Measurements from ENCODE around the gene SFI1. TPM values are rescaled to one million over a fixed set of nuclear protein-coding genes. Genes with fewer than 3 reads are reported as not detected.

SFI1 gene
- total RNA-seq, 1 experiment from 2014 or later = 53.1 TPM

GRCh38 chr22:31602259-31602952 is 106.1 kb downstream of the SFI1 start:
- DNase-seq (ENCODE audit: low read depth, low spot score) (no peak), ATAC-seq (no peak)
- ChIA-PET POLR2A (no interaction called here), RAD21 (ENCODE audit: low non-redundant PET in 1 of 2, low total read pairs in 2 of 2, uncharacterized antibody in 2 of 2, unreplicated experiment in 2 of 2) (no interaction called here), CTCF (no interaction called here)
- no peak overlapping the region for H3K4me2 ChIP-seq (ENCODE audit: low read length)
- H3K36me3 ChIP-seq (ENCODE audit: control insufficient read depth in 1 of 2, insufficient read depth in 2 of 2, low read length in 2 of 2) = 0 out of 4 replicates have a peak, but pooled peaks cover 0 to 3% of the 10 kb centered on the region in 2 experiments
- H2AFZ ChIP-seq (ENCODE audit: low read depth, low read length, poor library complexity, severe bottlenecking) = no peak overlapping the region
- no peak overlapping the region for H3K9ac ChIP-seq (ENCODE audit: low read length)
- BruUV-seq (replicated peaks) = no TSS peak
- H3K4me3 ChIP-seq (replicated peaks in 1 of 2; ENCODE audit: low read depth in 1 of 2, low read length in 2 of 2) = no peak overlapping the region
- TF ChIP-seq RAD21 (IDR thresholded peaks at IDR 0.05; ENCODE audit: low read depth) (no peak), SIN3A (IDR thresholded peaks at IDR 0.05; ENCODE audit: low read depth) (no peak)
- H3K9me3 ChIP-seq (ENCODE audit: control insufficient read depth in 1 of 2, insufficient read depth in 1 of 2, low read depth in 1 of 2, low read length in 2 of 2) = no peaks in the 10 kb centered on the region
- H3K79me2 ChIP-seq (ENCODE audit: insufficient read depth, low read length) = no peaks in the 10 kb centered on the region
- no peak overlapping the region for H3K27ac ChIP-seq (ENCODE audit: low read depth, low read length)
- no peaks in the 10 kb centered on the region for H4K20me1 ChIP-seq (ENCODE audit: insufficient read depth)
- no peaks in the 10 kb centered on the region for H3K4me1 ChIP-seq (ENCODE audit: control insufficient read depth in 1 of 2, insufficient read depth in 2 of 2, low read length in 2 of 2)
- H3K27me3 ChIP-seq (ENCODE audit: insufficient read depth, low read length) = no peaks in the 10 kb centered on the region
- intact Hi-C loops (cut with micrococcal nuclease) = no loop called here
- no peaks in the 10 kb centered on the region for H3K9me2 ChIP-seq (ENCODE audit: insufficient read depth)

DNA sequence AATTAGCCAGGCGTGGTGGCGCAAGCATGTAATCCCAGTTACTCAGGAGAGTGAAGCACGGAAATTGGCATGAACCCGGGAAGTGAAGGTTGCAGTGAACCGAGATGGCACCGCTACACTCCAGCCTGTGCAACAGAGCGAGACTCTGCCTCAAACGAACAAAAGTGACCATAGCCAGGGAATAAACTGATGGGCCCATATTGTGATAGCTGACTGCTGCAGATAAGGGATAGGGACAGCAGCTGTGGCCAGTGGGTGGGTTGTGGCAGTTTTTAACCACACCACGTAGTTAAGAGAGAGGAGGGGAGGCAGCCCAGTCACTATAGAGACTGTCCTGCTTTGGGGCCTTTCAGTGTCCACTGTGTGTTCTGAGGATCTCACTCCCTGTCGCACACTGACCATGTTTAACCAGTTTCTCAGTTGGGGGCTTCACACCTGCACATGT is 106.8 kb downstream of the SFI1 start:
- ChIA-PET POLR2A (no interaction called here), CTCF (no interaction called here), RAD21 (ENCODE audit: low non-redundant PET in 1 of 2, low total read pairs in 2 of 2, uncharacterized antibody in 2 of 2, unreplicated experiment in 2 of 2) (no interaction called here)
- ATAC-seq (no peak), DNase-seq (ENCODE audit: low read depth, low spot score) (no peak)
- Histone ChIP-seq H3K9me2 (ENCODE audit: insufficient read depth) (no peaks in the 10 kb centered on the region), H3K36me3 (ENCODE audit: control insufficient read depth in 1 of 2, insufficient read depth in 2 of 2, low read length in 2 of 2) (0 out of 4 replicates have a peak, but pooled peaks cover 0 to 3% of the 10 kb centered on the region in 2 experiments), H3K4me2 (ENCODE audit: low read length) (no peak overlapping the region), H3K9me3 (ENCODE audit: control insufficient read depth in 1 of 2, insufficient read depth in 1 of 2, low read depth in 1 of 2, low read length in 2 of 2) (no peaks in the 10 kb centered on the region), H4K20me1 (ENCODE audit: insufficient read depth) (no peaks in the 10 kb centered on the region), H3K27ac (ENCODE audit: low read depth, low read length) (no peak overlapping the region), H3K27me3 (ENCODE audit: insufficient read depth, low read length) (no peaks in the 10 kb centered on the region), H3K4me1 (ENCODE audit: control insufficient read depth in 1 of 2, insufficient read depth in 2 of 2, low read length in 2 of 2) (no peaks in the 10 kb centered on the region), H3K9ac (ENCODE audit: low read length) (no peak overlapping the region), H2AFZ (ENCODE audit: low read depth, low read length, poor library complexity, severe bottlenecking) (no peak overlapping the region), H3K79me2 (ENCODE audit: insufficient read depth, low read length) (no peaks in the 10 kb centered on the region), H3K4me3 (replicated peaks in 1 of 2; ENCODE audit: low read depth in 1 of 2, low read length in 2 of 2) (no peak overlapping the region)
- TF ChIP-seq ZFX (IDR thresholded peaks at IDR 0.05) (no peak), ELF1 (IDR thresholded peaks at IDR 0.05; ENCODE audit: borderline replicate concordance, low read depth) (no peak), RAD21 (IDR thresholded peaks at IDR 0.05; ENCODE audit: low read depth) (no peak), ATF3 (IDR thresholded peaks at IDR 0.05) (no peak), EZH2phosphoT487 (IDR thresholded peaks at IDR 0.05; ENCODE audit: borderline replicate concordance) (no peak), YY1 (IDR thresholded peaks at IDR 0.05; ENCODE audit: extremely low read depth, insufficient replicate concordance, low read depth, low read length) (no peak)
- intact Hi-C loops (cut with micrococcal nuclease) = no loop called here
- BruUV-seq (replicated peaks) = no TSS peak

All from HCT116 (cell line).